NK-92 (cell line): ENCODE results near the gene ZNF516.
A peak's percentile ranks its signal among the peaks of the same experiment; 100 is the strongest.

ENCODE experiments used
- DNase-seq: peaks from one replicate; lab custom pipeline; 2025; ENCODE audit not compliant: unreplicated experiment; lab: John Stamatoyannopoulos, UW

ZNF516 gene

GRCh38 chr18:76514573-76514972, 19.5 kb upstream of the ZNF516 start:
- DNase-seq, result no peak

GRCh38 chr18:76507830-76508385, 12.9 kb upstream of the ZNF516 start:
- no peak for DNase-seq

DNA sequence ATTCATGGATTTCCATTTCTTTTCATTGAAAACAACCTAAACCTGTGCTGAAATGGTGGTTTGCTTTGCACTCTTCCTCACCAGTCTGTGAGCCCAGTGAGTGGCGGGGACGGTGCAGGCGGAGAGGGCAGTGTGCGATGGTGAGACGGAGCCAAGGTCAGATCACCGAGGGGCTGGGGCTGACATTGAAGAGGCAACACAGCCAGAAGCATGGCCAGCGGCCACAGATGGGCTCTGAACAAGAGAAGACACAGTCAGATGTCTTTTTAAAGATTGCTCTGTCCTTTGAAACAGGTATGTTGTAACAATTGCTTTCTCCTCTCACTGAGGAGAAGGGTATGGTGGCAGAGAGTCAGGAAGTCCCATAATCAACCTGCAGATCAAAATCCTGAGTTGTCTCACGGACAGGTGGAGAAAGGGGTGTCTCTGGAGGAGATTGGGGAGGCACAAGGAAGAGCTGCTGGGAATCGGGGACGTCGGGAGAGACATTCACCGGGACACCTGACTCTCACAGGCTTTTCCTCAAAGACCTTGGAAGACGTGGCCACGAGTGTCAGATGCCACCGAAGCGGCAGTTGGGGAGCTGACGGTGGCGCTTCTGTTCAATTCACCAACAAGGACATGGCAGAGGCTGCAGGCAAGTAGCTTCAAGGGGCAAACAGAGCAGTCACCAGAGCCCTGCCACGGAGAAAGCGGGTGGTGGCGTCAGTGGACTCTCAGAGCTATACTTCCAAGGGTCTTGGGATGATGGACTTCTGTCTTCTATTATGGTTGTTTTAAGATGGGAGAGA, 12.1 kb upstream of the ZNF516 start:
- DNase-seq, result no peak

- no peak for DNase-seq
Observed at GRCh38 chr18:76506395-76506794, 11.4 kb upstream of the ZNF516 start.

DNA sequence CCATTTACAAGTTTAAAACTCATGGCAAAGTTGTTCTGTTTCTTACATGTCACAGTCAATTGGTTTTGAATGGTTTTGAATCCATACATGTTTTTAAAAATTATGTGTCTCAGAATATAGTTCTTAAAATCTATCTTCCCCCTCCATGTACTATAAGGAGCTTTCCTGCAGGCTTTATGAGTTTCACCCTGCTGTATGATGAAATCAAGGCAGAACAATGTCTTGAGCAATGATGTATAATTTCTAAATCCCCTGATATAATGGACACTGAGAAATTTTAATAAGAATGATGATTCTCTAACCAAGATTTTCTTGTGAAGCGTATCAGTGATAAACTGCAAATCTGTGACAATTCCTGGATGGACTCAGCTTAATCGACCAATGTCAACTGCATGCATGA, 10.6 kb upstream of the ZNF516 start:
- DNase-seq, result no peak

DNA sequence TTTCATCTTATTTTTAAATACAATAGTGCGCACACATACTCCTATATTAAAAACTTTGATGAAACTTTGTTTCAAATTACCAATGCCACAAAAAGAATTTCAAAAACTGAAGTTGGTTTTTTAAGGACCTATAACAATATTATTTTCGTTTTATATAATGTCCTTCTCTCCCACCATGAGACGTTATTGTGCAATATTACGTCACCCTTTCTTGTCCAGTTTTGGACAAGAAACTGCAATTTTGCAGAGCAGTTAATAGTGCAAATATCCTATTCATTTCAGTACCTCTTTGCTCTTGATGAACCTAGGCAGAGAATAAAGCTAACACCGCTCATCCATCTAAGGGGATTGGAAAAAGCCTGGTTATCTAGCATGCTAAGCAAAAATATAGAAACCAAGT, 9.7 kb upstream of the ZNF516 start:
- no peak for DNase-seq

- no peak for DNase-seq
Observed at GRCh38 chr18:76503649-76504386, 8.8 kb upstream of the ZNF516 start.

DNA sequence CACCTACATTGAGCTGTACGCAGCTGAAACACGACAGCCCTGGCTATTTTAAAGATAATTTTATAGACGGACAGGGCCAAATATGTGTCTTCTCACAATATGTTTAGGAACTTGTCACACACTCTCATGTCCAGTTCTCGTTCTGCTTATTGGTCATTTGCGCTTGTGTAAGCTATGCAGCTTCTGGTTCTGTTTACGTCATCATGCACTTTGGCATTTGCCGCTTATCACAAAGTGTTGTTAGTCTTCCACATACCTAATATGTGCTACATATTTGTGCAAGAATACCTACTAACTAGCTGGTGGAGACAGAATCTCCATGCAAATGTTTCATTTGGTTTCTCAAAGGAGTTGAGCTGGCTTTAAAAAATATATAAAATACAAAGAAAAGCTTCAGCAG, 7.5 kb upstream of the ZNF516 start:
- DNase-seq, result no peak

GRCh38 chr18:76499637-76500340, 4.7 kb upstream of the ZNF516 start:
- DNase-seq, result no peak

GRCh38 chr18:76499021-76499420, 4.0 kb upstream of the ZNF516 start:
- no peak for DNase-seq

DNA sequence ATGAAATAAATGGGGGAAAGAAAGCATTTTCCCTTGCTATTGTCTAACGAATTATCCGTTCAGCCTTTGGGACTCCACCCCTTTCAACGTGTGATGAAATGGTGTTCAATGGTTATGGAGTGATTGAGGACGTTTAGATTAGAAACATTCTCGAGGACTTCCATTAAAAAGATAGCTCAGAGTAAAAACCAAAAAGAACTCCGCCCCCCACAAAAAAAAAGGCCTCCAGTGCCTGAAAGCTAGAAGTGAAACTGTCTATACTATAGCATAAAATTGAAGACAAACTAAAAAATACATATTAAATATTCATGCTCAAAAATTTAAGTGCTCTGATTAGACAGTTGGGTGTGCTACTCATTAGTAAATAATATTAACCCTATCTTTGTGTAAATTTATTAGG, 3.0 kb upstream of the ZNF516 start:
- DNase-seq, result no peak

DNA sequence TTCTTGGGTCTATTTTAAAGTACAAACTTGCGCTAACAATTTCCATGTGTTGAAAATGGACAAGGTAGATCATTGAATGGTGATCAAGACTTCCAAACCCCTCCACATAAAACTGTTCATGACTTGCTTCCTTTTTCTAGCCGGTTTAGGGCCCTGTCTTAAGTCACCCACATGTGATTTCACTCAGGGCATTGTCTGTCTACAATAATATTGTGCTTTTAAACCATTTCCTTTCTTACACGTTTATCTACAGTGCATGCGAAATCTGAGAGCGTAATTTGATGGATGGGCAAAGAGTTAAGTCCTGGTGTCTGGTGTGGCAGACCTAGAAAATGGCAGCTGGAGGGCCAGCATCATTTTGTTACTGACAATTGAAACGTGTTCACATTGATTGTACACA, 2.0 kb upstream of the ZNF516 start:
- DNase-seq, result no peak

GRCh38 chr18:76496194-76496890, 1.3 kb upstream of the ZNF516 start:
- DNase-seq, result no peak

- no peak for DNase-seq
Observed at GRCh38 chr18:76495435-76496193, 572 bp upstream of the ZNF516 start.

- no peak for DNase-seq
Observed at GRCh38 chr18:76494231-76495005, 624 bp downstream of the ZNF516 start.

GRCh38 chr18:76493213-76494161, 1.6 kb downstream of the ZNF516 start:
- DNase-seq, result no peak

DNA sequence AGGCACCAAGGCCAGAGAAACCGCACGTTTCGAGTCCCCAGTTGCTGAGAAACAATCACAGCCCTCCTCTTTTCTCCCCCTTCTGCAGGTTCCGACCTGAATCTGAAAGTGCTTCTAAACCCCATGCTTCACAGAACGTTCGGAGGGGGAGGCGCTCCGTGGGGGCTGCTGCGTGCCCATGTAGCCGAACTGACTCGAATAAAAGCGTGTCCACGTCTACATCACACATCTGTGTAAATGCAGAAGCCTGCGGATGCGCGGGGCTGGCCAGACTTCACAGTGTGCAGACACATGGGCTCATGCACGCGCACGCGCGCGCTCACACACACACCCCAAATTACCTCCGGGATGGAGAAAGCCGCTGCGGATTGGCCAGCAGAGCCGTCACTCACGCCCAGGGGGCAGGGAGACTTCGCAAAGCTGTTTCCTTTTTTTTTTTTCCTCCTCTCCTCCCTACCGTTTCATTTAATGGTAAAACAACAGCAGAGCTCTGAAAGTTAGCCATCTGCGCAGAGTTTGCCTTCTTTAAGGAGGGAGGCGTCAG, 2.3 kb downstream of the ZNF516 start:
- peak; percentile 84 for DNase-seq
